Right renal cortex interstitium (tissue), 3 donors: ENCODE results near the gene PDE4C. TPM values are rescaled to one million over a fixed set of nuclear protein-coding genes. Genes with fewer than 3 reads are reported as not detected.

Experiments used
- DNase-seq, 3 donors: peaks; one replicate each; pipeline ENCODE4 v3.0.0-alpha.2; 2013; ENCODE audit warnings: low read depth in 3 of 3, low spot score in 2 of 3
- polyA plus RNA-seq, 3 donors: library from polyadenylated mRNA; unstranded; fragments of 120-200 nt; gene quantifications; one replicate each; pipeline ENCODE4 v1.2.1, GENCODE V29; 2013; ENCODE audit not compliant: insufficient read length in 3 of 3

Gene PDE4C
- polyA plus RNA-seq = 1 to 10 TPM in 1 of 3 donors, under 1 TPM in 2; 0.33 to 1.0 (median 0.71) TPM

GRCh38 chr19:18225702-18226468 lies at the start of gene PDE4C:
Gene PDE4C, minus strand, starts transcription at chr19:18226438. Its CDS starts 23 bp downstream, at chr19:18226415.
- no peak for DNase-seq

- no peak for DNase-seq
Measured at GRCh38 chr19:18274781-18275356, 48.6 kb upstream of the PDE4C start.

- no peak for DNase-seq
Measured at GRCh38 chr19:18274219-18274780, 48.1 kb upstream of the PDE4C start, which contains the start of gene IQCN. Gene IQCN, minus strand, starts transcription at chr19:18274452. Its CDS starts 4,974 bp downstream, at chr19:18269478.

- DNase-seq = no peak
Measured at GRCh38 chr19:18273561-18274218, 47.5 kb upstream of the PDE4C start.

- no peak for DNase-seq
Measured at GRCh38 chr19:18271433-18271841, 45.2 kb upstream of the PDE4C start.

GRCh38 chr19:18270326-18270725 lies 44.1 kb upstream of the PDE4C start:
- no peak for DNase-seq

- DNase-seq = no peak
Measured at GRCh38 chr19:18269070-18269723, 43.0 kb upstream of the PDE4C start.

GRCh38 chr19:18266771-18267686 lies 40.8 kb upstream of the PDE4C start:
- no peak for DNase-seq

- DNase-seq = no peak
Measured at GRCh38 chr19:18265582-18265981, 39.3 kb upstream of the PDE4C start.

GRCh38 chr19:18264971-18265540 lies 38.8 kb upstream of the PDE4C start:
- no peak for DNase-seq

GRCh38 chr19:18264137-18264854 lies 38.1 kb upstream of the PDE4C start:
- DNase-seq = no peak

- no peak for DNase-seq
Measured at GRCh38 chr19:18263324-18264136, 37.3 kb upstream of the PDE4C start.

GRCh38 chr19:18262917-18263316 lies 36.7 kb upstream of the PDE4C start:
- no peak for DNase-seq

- no peak for DNase-seq
Measured at GRCh38 chr19:18262144-18262543, 35.9 kb upstream of the PDE4C start.

GRCh38 chr19:18261474-18261873 lies 35.2 kb upstream of the PDE4C start:
- DNase-seq = no peak

GRCh38 chr19:18259893-18260292 lies 33.7 kb upstream of the PDE4C start:
- no peak for DNase-seq

GRCh38 chr19:18257503-18258470 lies 31.5 kb upstream of the PDE4C start:
- no peak for DNase-seq
